HG03460 (cell line): Measurements from ENCODE around the gene DIS3L2.

Source experiments
- ATAC-seq: cut with Tn5 transposase; IDR thresholded peaks from one replicate; pipeline ENCODE4 v1.9.1; 2021; ENCODE audit not compliant: unreplicated experiment

DIS3L2 gene

DNA sequence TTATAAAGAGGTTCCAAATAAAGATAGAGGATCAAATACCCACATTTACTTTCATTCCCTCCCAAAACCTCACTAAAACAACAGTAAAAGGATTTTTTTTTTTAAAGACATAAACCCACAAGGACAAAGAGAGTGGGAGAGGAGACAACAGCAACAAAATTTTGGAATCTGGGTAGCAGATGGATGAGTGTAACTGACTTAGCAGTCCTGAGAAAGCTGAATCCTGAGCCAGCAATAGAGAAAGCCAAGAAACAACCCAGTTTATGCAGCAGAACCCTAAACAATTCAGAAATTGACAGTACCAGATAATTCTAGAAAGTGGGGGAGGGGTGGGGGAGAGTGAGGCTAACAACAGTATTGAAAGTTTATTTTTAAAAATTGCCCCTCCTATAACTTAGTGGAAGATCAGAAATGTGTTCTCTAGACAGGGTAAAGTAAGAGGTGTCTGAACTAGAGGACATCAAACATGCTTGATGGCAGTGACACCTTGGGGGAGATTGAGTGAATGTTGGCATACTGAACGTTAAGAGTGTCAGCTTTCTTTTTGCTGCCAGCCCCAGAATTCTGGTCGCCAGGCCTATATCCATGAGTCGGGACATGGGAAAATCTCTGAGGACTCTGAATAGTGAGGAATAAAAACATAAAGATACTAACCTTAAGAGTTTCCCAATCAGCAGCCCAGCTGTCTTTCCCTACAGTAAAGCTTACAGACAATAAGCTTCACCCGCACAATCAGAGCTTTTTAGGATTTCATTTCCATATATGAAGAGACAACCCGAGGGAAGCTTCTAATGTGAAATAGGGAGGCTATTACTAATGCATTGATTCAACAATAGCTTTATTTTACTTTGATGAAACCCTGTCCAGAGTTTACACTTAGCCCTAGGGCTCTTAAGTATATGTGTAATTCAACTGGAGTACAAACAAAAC, 289.0 kb downstream of the DIS3L2 start:
- ATAC-seq: no peak

DNA sequence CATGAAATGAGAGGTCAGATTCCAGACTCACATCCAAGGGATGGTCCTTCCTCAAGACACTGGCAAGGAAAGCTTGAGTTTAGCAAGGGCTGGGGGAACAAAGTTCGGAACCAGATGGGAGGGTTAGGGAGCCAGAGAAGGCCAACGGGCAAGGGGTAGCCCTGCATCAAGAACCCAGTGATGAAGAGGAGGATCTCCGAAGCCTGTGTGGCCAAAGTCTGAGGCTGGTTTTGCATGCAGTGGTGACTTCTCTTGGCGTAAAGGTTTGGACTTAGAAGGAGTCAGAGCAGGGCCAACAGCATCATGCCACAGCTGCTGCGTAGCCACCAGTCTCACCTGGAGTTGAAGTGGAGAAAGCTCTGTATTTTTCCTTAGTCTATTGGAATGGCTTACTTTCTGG, 293.5 kb downstream of the DIS3L2 start:
- ATAC-seq: no peak

DNA sequence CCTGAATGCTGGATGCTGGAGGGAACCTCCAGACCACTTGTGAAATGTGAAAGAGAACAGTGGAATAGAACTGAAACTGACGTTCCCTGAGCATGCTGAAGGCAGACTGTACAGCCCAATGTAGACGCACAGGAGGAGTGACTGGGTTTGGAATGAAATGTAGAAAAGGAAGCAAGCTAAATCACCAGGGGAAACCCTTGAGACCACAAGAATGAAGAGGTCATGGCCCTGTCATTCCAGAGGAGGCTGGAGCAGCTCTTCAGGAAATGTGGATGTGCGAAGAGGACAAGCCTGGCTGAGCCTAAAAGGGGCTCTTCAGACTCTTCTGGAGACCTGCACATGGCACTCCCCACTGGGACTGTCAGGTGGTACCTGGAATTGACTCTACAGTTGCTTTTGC, 298.6 kb downstream of the DIS3L2 start:
- ATAC-seq: no peak

DNA sequence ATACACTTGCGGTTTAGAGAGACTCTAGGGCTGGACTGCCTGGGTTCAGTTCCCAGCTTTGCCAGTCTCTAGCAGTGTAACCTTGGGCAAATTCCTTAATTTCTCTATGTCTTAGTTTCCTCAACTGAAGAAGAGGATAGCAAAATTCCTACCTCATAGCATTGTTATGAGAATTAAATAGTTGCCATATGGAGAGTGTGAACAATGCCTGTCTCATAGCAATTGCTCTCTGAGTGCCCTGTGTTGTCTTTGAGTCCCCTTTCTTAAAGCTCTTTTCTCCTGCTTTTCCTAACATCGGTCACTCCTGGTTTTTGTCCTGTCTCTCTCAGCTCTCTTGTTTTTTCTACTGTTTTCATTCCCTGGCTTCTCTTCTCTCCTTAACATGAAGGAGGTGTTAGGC, 300.3 kb downstream of the DIS3L2 start:
- ATAC-seq: no peak

DNA sequence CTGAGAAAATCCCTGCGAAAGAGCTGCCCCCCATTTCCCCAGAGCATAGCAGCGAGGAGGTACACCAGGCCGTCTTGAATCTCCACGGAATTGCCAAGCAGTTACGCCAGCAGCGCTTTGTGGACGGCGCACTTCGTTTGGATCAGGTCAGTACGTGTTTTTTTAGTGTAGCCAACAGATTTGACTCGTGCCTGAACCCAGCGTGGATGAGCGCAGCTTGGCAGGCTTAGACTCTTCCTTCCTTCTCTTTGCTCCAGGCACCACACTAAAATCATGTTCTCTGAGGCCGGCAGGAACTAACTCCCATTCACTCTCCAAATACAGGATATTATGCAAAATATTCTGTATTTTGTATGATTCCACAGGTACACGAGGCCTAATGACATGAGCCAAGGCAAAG, 301.8 kb downstream of the DIS3L2 start:
- no peak for ATAC-seq

DNA sequence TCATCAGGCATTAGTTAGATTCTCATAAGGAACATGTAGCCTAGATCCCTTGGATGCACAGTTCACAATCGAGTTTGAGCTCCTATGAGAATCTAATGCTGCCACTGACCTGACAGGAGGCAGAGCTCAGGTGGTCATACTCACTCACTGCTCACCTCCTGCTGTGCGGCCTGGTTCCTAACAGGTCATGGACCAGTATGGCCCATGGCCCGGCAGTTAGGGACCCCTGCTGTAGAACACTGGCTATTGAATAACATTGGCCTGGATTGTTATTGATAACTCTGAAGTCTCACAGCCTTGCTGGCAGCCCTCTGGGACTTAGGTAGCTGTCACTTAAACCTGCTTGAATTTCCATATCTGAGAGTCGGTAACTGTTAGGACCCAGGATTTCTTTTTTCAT, 302.6 kb downstream of the DIS3L2 start:
- ATAC-seq: no peak

DNA sequence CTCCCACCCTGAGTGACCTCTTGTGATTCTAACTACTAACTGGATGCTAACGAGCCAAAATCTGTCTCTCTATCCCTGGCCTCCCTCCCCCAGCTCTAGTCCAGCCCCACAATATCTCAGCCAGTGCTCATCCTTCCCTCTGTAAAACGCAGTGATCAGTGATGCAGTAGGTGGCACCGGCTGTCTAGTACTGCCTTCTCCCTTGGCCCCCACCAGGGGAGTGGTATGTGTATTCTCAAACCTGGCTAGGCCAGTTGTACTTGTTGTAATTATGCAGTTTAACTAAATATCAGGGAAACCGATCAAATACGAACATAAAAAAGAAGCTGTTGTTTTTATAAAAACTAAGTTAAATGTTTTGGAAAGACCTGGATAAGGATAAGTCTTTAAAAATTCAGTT, 303.8 kb downstream of the DIS3L2 start:
- ATAC-seq: no peak

DNA sequence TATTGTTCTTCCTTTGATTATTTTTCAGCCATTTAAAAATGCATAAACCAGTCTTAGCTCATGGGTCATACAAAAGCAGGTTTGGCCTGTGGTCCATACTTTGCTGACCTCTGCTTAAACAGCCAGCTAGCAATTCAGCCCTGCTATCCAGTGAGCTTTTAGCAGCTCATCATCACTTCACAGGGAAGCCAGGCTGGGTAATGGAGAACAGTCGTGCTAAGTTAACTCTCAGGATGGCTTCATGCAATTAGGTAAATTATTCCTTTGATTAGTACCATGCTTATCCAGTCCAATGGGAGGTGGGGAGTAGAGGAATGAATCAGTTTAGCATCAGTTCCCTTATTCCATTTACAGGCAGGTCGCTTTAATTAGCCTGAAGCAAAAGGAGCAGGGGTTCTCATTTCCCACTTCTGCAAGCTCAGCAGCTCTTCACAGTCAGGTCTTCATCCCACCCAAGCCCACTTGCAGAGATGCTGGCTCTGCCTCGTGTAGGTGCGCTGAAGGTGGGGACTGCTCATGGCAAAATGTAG, 307.2 kb downstream of the DIS3L2 start:
- no peak for ATAC-seq

DNA sequence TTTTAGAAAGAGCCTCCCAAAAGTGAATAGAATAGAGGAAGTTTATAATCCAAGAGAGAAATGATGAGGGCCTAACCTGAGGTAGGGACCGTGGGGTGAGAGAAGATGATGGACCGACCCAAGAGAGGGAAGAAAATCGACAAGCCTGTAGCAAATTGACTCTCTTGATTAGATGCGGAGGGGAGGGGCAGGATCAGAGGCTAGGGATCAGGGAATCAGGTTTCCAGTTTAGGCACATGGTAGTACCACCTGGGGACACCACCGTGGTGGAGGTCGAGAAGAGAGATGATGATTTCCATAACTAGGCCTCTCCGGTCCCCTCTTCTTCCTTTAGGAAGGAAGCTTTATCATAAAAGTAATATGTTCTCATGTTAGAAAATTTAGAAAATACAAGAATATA, 308.4 kb downstream of the DIS3L2 start:
- ATAC-seq: no peak

DNA sequence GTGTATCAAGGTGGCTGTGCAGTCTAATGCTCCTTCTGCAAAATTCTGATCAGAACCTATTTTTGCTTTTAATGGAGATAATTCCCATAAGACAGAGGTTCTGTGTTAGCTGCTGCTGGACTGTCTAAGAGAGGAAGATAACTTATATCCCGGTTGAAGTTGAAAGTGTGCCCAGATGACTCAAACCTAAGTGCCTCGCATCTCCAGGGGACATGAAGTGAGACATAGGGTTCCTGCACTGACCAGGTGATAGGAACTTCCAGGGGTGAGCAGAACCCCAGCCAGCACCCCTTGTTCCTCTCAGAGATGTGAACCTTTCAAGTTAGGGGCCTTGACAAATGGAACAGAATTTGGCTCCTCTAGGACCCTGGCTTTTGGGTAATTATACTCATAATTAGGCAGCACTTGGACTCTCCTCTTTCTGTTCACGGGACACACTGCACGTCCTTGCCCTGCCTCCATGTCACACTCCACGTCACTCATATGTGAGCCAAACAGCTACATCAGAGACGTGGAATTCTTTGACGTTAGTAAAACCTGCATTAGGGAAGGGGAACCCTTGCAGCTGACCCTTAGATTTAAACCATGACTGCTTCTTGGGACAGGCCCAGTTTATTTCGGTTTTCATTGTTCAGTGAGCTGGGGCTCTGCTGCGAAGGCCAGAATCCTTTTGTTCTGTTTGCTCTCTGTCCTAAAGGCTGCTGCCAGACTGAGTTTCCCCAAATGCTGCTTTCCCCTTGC, 312.6 kb downstream of the DIS3L2 start:
- no peak for ATAC-seq

DNA sequence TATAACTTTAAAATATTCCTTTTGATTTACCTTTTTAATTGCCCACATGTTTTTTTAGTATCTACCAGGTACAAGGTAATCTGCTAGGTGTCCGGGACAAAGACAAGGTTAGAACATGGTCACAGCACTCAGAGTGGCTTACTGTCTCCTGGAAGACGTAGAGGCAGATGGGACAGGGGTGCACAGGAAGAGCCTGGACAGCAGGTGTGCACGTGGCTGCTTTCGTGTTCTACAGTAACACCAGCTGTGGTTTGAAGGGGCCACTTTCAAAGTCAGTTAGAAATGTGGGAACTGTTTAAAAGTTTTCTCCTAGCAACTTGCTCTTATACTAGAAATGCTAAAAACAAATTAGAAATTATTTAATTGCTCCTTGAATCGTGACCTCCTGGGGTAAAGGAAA, 314.2 kb downstream of the DIS3L2 start:
- ATAC-seq: peak; percentile 54

DNA sequence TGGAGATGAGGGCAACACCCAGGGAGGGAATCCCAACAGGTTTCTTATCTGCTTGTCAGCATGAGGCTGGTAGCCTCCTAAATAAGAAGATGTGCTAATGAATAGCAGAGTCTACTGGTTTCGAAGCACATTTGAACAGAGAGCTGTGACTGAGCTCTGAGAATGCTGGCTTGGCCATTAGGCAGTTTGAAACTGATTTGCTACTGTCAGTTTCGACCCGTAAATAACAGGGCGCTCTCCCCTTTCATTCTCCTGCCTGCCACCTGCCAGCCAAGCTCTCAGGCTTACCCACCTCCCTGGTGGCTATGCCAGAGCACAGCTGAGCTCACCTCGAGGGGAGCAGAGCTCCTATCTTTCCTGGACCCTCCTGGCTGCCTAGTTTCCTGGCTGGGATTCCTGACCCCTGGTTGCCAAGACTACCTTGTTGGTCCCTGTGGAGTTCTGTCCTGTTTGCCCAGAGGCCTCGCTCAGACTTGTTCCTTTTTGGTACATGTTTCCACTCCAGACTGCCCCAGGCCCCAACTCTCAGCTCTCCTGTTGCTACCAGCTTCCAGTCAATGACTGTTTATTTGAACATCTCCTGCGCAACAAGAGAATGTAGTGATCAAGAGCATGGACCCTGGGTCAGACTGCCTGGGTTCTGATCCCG, 314.7 kb downstream of the DIS3L2 start:
- ATAC-seq: no peak

DNA sequence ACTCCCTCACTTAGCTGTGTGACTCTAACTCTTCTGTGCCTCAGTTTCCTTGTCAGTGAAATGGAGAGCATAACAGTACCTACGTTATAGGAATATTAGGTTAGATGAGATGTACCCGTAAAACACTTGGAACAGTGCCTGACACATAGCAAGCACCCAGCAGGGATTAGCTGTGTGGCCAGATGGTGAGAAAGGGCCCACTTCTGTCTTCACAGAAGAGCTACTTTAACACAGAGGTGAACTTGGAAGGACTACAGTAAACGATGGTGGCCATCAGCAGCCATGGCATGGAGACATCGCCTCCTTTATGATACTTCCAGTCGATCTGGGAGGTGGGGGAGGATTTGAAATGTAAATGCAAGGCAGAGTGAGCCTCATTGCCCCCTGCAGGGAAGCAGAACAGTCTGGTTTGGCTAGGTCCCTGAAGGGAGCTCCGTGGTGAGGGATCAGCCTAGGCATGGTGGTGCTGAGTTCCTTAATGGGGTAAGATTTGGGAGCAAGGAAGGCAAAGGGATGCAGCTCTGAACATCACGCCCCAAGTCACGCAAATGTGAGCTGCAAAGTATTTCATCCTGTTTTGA, 315.3 kb downstream of the DIS3L2 start:
- ATAC-seq: no peak

DNA sequence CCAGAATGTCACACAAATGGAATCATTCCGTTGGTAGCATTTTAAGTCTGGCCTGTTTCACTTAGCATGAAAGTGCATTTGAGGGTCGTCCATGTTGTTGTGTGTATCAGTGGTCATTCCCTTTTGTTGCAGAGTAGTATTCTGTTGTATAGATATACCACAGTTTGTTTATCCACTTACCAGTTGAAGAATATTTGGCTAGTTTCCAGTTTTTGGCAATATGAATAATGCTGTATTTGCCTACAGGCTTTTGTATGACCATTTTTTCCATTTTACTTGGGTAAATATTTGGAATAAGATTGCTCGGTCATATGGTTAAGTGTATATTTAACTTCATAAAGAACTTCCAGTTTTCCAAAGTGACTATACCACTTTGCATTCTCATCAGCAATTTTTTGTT, 317.0 kb downstream of the DIS3L2 start:
- ATAC-seq: no peak

DNA sequence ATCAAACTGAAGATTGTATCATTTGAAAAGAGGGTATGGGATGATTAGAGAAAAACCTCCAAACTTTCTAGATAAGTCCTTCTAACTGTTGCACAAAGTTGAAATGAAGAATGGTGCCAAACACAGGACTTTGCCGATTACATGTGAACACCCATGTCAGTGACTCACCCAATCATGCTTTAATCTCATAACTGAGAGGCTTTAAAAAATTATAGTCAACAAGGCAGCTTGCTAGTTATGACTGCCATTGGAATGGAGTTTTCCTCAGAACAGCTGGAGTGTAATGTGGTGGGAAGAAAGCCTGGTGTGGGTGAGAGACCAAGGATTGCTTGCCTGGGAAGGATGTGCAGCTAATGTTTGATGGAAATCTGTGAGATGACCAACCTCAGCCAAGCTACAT, 318.8 kb downstream of the DIS3L2 start:
- no peak for ATAC-seq

DNA sequence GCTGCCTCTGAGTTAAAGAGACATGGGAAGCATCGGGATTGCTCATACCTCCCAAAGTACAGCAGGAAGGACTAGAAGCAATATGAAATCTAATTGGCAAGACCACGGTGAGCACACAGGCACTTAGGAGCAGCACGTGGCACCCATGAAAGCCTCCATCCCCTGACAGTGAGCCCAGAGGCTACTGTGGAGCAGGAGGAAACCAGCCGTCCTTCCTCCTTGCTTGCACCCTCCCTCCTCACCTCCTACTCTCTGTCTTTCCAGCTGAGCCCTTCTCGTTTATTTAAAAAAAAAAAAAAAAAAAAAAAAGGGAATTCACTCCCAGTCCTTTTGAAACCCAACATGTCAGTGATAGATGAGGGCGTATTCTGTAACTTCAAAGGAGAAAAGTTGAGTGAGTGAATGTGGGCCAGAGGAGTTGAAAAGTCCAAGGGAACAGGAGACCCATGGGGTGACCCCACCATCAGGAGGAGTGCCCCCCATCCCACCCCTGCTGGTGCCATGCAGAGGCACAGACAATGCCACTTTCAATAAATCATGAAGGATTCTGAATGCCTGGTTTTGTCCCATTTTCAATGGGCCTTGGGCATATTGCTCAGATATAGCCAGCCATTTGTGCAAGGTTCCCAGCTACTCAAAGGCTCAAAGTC, 320.5 kb downstream of the DIS3L2 start:
- no peak for ATAC-seq

DNA sequence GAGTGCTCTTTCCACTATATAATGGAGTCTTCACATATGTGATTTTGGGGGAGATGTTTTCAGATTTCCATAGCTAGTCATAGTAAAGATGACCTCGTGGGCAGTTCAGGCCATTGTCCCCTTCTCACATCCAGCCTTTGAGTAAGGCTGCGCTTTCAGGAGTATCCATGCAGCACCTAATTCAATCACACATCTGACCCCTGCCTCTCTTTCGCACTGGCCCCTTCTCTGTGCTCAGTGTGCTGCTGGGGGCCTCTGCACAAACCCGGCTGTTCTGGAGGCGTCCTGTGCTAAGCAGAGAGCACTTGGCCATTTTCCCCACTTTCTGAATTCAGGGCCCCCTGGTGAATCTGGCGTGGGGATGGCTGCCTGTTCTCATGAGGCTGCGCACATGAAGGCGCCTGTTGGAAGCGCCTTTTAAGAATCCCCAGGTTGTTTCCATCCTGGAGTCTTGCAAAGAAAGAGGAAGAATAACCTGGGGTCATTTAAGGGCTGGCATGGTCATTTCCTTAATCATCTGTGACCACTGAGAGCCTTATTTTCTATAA, 321.1 kb downstream of the DIS3L2 start:
- no peak for ATAC-seq

DNA sequence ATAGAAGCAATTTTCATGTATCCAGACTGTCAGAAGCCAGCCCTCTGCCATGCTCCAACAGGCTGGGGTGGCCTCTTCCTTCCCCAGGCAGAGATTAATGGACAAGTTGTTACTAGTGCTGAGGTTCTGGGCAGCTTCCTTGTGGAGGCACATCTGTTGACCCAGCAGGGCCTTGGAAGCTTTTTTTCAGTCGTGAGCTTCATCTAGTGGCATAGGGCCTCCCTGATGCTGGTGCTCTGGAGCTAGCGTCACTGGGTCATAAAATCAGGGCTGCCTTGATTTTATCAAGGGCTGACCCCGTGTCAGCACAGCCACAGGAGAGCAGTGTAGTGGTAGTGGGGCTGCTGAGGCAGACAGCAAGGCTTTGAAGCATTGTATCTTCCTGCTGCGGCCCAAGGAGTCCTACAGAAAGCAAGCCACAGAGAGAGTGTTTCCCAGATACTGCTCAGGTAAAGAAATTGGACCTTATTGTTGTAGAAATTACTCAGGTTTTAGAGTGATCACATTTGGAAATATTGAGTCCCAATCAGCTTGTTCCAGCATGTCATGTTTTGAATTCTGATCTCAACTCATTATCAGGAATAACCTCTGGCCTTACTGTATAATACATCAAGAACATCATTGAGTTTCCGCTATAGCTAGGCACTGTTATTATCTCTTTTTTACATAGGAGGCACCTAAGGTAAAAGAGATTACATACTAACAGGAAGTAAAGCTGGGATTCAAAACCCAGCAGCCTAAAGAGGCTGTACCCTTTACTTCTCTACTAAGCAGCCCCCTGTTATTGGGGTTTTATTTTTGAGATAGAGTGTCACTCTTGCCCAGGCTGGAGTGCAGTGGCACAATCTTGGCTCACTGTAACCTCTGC, 324.7 kb downstream of the DIS3L2 start:
- no peak for ATAC-seq

DNA sequence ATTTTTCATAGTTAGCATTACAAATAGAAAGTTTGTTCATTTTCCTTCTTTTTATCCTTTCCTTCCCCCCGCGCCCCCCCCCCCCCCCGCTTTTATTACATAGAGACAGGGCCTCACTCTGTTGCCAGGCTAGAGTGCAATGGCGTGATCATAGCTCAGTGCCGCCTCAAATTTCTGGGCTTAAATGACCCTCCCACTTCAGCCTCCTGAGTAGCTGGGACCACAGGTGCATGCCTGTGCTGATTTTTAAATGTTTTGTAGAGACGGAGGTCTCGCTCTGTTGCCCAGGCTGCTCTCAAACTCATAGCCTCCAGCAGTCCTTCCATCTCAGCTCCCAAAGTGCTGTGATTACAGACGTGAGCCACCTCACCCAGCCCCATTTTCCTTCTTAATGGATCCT, 325.8 kb downstream of the DIS3L2 start:
- ATAC-seq: no peak
